ENCODE data around the gene OR10H5. TPM values are rescaled to one million over a fixed set of nuclear protein-coding genes. Genes with fewer than 3 reads are reported as not detected.
"Not testable (repeated sequence)": the region's sequence is repeated elsewhere in the genome, so short reads cannot be mapped to it uniquely, and the experiment has no call there.

OR10H5 gene
- total and polyA plus RNA-seq, 2 donors (not counting 1 experiment from before 2014, with no cell fraction given) = not detected

DNA sequence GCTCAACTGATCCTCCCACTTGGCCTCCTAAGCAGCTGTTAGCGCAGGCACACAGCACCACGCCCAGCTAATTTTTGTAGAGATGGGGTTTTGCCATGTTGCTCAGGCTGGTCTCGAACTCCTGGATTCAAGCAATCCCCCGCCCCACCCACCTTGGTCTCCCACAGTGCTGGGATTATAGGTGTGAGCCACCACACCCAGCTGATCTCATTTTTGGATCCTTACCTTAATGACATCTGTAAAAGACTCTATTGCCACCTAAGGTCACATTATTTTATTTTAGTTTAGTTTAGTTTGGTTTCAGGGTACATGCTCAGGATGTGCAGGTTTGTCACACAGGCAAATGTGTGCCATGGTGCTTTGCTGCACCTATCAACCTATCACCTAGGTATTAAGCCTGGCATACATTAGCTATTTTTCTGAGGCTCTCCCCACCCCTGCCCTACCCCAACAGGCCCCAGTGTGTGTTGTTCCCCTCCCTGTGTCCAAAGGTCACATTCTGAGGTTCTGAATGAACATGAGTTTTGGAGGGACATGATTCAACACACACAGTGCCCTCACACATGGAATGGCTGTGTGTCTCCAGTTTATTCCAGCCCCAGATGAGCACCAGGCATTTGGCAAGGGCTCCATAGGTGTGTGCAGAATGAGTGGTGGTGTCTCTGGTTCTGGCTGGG is 1.3 kb downstream of the OR10H5 start:
- CTCF ChIA-PET = no interaction called here
- POLR2A ChIA-PET = no interaction called here

DNA sequence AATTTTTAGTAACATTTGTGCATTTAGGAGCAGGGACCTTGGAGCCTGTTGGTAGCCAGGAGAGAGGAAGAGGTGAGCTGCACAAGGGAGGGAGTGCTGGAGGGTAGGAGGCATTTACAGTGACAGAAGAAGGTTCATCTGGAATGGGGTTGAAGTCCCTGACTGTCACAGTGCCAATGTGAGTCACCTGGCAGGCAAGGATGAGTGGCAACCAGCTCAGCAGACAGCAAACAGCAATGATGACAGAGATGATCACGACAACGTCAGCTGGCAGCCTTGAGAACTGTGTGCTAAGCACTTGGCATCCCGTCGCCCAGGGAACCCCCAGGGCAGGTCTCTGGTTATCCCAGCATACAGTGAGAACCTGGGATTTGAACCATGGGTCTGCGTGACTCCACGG is 2.6 kb downstream of the OR10H5 start:
- no peak for ATAC-seq (ENCODE audit: low read depth)

More for the DNA sequence above, 1.3 kb downstream of the OR10H5 start:
- no peaks in the 10 kb centered on the region for H3K4me1 ChIP-seq (ENCODE audit: control insufficient read depth in 2 of 2, insufficient read depth in 2 of 2, low read length in 2 of 2)
- no peaks in the 10 kb centered on the region for H3K36me3 ChIP-seq (replicated peaks in 1 of 2; ENCODE audit: control extremely low read depth in 1 of 2, control insufficient read depth in 1 of 2, extremely low read depth in 1 of 2, insufficient read depth in 2 of 2, low read length in 1 of 2)
- no peak overlapping the region for H3K9ac ChIP-seq (ENCODE audit: low read length)
- H3K4me1 Mint-ChIP-seq = no peaks in the 10 kb centered on the region
- no peak overlapping the region for H3K4me3 Mint-ChIP-seq
- no peak overlapping the region for H3K27ac ChIP-seq (ENCODE audit: low read length in 2 of 2)
- no peaks in the 10 kb centered on the region for H3K9me3 Mint-ChIP-seq (ENCODE audit: insufficient read depth)
- no peak overlapping the region for H3K4me3 ChIP-seq (ENCODE audit: control extremely low read depth in 1 of 5, extremely low read depth in 1 of 5, insufficient read depth in 1 of 5, low read depth in 2 of 5, low read length in 4 of 5)
- no peaks in the 10 kb centered on the region for H3K79me2 ChIP-seq (ENCODE audit: control insufficient read depth, insufficient read depth, low read length)
- no peak overlapping the region for H2AFZ ChIP-seq (ENCODE audit: insufficient read depth, low read depth, low read length, poor library complexity, severe bottlenecking)
- H3K27me3 Mint-ChIP-seq = peaks cover 25% of the 10 kb centered on the region
- H3K9me3 ChIP-seq (ENCODE audit: control extremely low read depth in 1 of 3, control insufficient read depth in 2 of 3, insufficient read depth in 1 of 3, low read length in 2 of 3) = peaks cover 0 to 2% (median 0%) of the 10 kb centered on the region in 3 donors
- DNase-seq (no peak), ATAC-seq (ENCODE audit: low read depth) (no peak)
- TF ChIP-seq EZH2 (IDR thresholded peaks at IDR 0.05; ENCODE audit: borderline replicate concordance, insufficient read depth, low read depth, low read length, poor library complexity, severe bottlenecking) = no peak
- TF ChIP-seq, protein P1, sequence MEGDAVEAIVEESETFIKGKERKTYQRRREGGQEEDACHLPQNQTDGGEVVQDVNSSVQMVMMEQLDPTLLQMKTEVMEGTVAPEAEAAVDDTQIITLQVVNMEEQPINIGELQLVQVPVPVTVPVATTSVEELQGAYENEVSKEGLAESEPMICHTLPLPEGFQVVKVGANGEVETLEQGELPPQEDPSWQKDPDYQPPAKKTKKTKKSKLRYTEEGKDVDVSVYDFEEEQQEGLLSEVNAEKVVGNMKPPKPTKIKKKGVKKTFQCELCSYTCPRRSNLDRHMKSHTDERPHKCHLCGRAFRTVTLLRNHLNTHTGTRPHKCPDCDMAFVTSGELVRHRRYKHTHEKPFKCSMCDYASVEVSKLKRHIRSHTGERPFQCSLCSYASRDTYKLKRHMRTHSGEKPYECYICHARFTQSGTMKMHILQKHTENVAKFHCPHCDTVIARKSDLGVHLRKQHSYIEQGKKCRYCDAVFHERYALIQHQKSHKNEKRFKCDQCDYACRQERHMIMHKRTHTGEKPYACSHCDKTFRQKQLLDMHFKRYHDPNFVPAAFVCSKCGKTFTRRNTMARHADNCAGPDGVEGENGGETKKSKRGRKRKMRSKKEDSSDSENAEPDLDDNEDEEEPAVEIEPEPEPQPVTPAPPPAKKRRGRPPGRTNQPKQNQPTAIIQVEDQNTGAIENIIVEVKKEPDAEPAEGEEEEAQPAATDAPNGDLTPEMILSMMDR (IDR thresholded peaks at IDR 0.05) = no peak
- no CpG with 5 or more reads among the region's 4 CpGs for WGBS (ENCODE audit: insufficient coverage)
- peaks cover 0 to 4% (median 0%) of the 10 kb centered on the region in 4 experiments for H3K27me3 ChIP-seq (replicated peaks in 1 of 4; ENCODE audit: control extremely low read depth in 1 of 4, control insufficient read depth in 3 of 4, insufficient read depth in 4 of 4, low read length in 3 of 4)
- H3K27ac Mint-ChIP-seq = no peak overlapping the region
- intact Hi-C loops (cut with micrococcal nuclease) = no loop called here
- H4K20me1 ChIP-seq (ENCODE audit: control insufficient read depth, insufficient read depth, low read length, poor library complexity, severe bottlenecking) = no peaks in the 10 kb centered on the region
- H3K4me2 ChIP-seq (replicated peaks; ENCODE audit: low read depth, low read length, poor library complexity, severe bottlenecking) = no peak overlapping the region

DNA sequence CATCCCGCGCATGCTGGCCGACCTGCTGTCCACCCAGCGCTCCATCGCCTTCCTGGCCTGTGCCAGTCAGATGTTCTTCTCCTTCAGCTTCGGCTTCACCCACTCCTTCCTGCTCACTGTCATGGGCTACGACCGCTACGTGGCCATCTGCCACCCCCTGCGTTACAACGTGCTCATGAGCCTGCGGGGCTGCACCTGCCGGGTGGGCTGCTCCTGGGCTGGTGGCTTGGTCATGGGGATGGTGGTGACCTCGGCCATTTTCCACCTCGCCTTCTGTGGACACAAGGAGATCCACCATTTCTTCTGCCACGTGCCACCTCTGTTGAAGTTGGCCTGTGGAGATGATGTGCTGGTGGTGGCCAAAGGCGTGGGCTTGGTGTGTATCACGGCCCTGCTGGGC is 6.8 kb downstream of the OR10H5 start:
- H3K4me3 Mint-ChIP-seq; H3K27ac ChIP-seq (ENCODE audit: low read length in 2 of 2); H4K20me1 ChIP-seq (ENCODE audit: control insufficient read depth, insufficient read depth, low read length, poor library complexity, severe bottlenecking); H3K27me3 ChIP-seq (replicated peaks in 1 of 4; ENCODE audit: control extremely low read depth in 1 of 4, control insufficient read depth in 3 of 4, insufficient read depth in 4 of 4, low read length in 3 of 4); H3K4me1 Mint-ChIP-seq; H3K27ac Mint-ChIP-seq; H3K9ac ChIP-seq (ENCODE audit: low read length); H3K79me2 ChIP-seq (ENCODE audit: control insufficient read depth, insufficient read depth, low read length); H3K4me1 ChIP-seq (ENCODE audit: control insufficient read depth in 2 of 2, insufficient read depth in 2 of 2, low read length in 2 of 2); intact Hi-C loops (cut with micrococcal nuclease); CTCF ChIA-PET; H3K4me2 ChIP-seq (replicated peaks; ENCODE audit: low read depth, low read length, poor library complexity, severe bottlenecking); H3K36me3 ChIP-seq (replicated peaks in 1 of 2; ENCODE audit: control extremely low read depth in 1 of 2, control insufficient read depth in 1 of 2, extremely low read depth in 1 of 2, insufficient read depth in 2 of 2, low read length in 1 of 2); H2AFZ ChIP-seq (ENCODE audit: insufficient read depth, low read depth, low read length, poor library complexity, severe bottlenecking); DNase-seq; POLR2A ChIA-PET; H3K9me3 Mint-ChIP-seq (ENCODE audit: insufficient read depth); H3K4me3 ChIP-seq (ENCODE audit: control extremely low read depth in 1 of 5, extremely low read depth in 1 of 5, insufficient read depth in 1 of 5, low read depth in 2 of 5, low read length in 4 of 5); ATAC-seq (ENCODE audit: low read depth); H3K9me3 ChIP-seq (ENCODE audit: control extremely low read depth in 1 of 3, control insufficient read depth in 2 of 3, insufficient read depth in 1 of 3, low read length in 2 of 3): not testable (repeated sequence)
- 94% methylated on average over 7 of the region's 18 CpGs for WGBS (ENCODE audit: insufficient coverage)
- H3K27me3 Mint-ChIP-seq = peaks cover 46% of the 10 kb centered on the region

More for the DNA sequence above, 2.6 kb downstream of the OR10H5 start:
- Mint-ChIP-seq H3K9me3 (ENCODE audit: insufficient read depth) (no peaks in the 10 kb centered on the region), H3K27ac (no peak overlapping the region), H3K4me1 (no peaks in the 10 kb centered on the region), H3K4me3 (no peak overlapping the region), H3K27me3 (peaks cover 29% of the 10 kb centered on the region)
- Histone ChIP-seq H3K27ac (ENCODE audit: low read length in 2 of 2) (no peak overlapping the region), H3K4me2 (replicated peaks; ENCODE audit: low read depth, low read length, poor library complexity, severe bottlenecking) (no peak overlapping the region), H3K27me3 (replicated peaks in 1 of 4; ENCODE audit: control extremely low read depth in 1 of 4, control insufficient read depth in 3 of 4, insufficient read depth in 4 of 4, low read length in 3 of 4) (peaks cover 0 to 4% (median 0%) of the 10 kb centered on the region in 4 experiments), H4K20me1 (ENCODE audit: control insufficient read depth, insufficient read depth, low read length, poor library complexity, severe bottlenecking) (no peaks in the 10 kb centered on the region), H3K4me3 (ENCODE audit: control extremely low read depth in 1 of 5, extremely low read depth in 1 of 5, insufficient read depth in 1 of 5, low read depth in 2 of 5, low read length in 4 of 5) (no peak overlapping the region), H3K36me3 (replicated peaks in 1 of 2; ENCODE audit: control extremely low read depth in 1 of 2, control insufficient read depth in 1 of 2, extremely low read depth in 1 of 2, insufficient read depth in 2 of 2, low read length in 1 of 2) (no peaks in the 10 kb centered on the region), H3K79me2 (ENCODE audit: control insufficient read depth, insufficient read depth, low read length) (no peaks in the 10 kb centered on the region), H2AFZ (ENCODE audit: insufficient read depth, low read depth, low read length, poor library complexity, severe bottlenecking) (no peak overlapping the region), H3K9ac (ENCODE audit: low read length) (no peak overlapping the region), H3K9me3 (ENCODE audit: control extremely low read depth in 1 of 3, control insufficient read depth in 2 of 3, insufficient read depth in 1 of 3, low read length in 2 of 3) (no peaks in the 10 kb centered on the region), H3K4me1 (ENCODE audit: control insufficient read depth in 2 of 2, insufficient read depth in 2 of 2, low read length in 2 of 2) (no peaks in the 10 kb centered on the region)
- ChIA-PET CTCF (no interaction called here), POLR2A (no interaction called here)
- intact Hi-C loops (cut with micrococcal nuclease) = no loop called here
- WGBS (ENCODE audit: insufficient coverage) = 60% methylated on average over 6 of the region's 6 CpGs
- TF ChIP-seq EZH2 (IDR thresholded peaks at IDR 0.05; ENCODE audit: borderline replicate concordance, insufficient read depth, low read depth, low read length, poor library complexity, severe bottlenecking) = no peak
- TF ChIP-seq, protein P1 (IDR thresholded peaks at IDR 0.05) = no peak
- DNase-seq = no peak
